ENCODE results near the gene RIC8B.

The RIC8B gene

GRCh38 chr12:106769546-106769945 lies 4.9 kb upstream of the RIC8B start:
- no peak for TF ChIP-seq CTCF (IDR thresholded peaks at IDR 0.05; ENCODE audit: extremely low read depth, missing control alignments)
- no peak for DNase-seq (ENCODE audit: low spot score)

GRCh38 chr12:106771425-106771824 lies 3.1 kb upstream of the RIC8B start:
- no peak for TF ChIP-seq CTCF (IDR thresholded peaks at IDR 0.05; ENCODE audit: extremely low read depth, missing control alignments)
- DNase-seq (ENCODE audit: low spot score): no peak

- no peak for TF ChIP-seq CTCF (IDR thresholded peaks at IDR 0.05; ENCODE audit: extremely low read depth, missing control alignments)
- DNase-seq (ENCODE audit: low spot score): no peak
These were observed 1.0 kb upstream of the RIC8B start for GRCh38 chr12:106773286-106774004.

- no peak for TF ChIP-seq CTCF (IDR thresholded peaks at IDR 0.05; ENCODE audit: extremely low read depth, missing control alignments)
- peak; percentile 43 for DNase-seq (ENCODE audit: low spot score)
These were observed 484 bp downstream of the RIC8B start for GRCh38 chr12:106774808-106775524.

GRCh38 chr12:106776897-106777296 lies 2.4 kb downstream of the RIC8B start:
- no peak for TF ChIP-seq CTCF (IDR thresholded peaks at IDR 0.05; ENCODE audit: extremely low read depth, missing control alignments)
- no peak for DNase-seq (ENCODE audit: low spot score)

GRCh38 chr12:106780010-106780631 lies 5.6 kb downstream of the RIC8B start:
- TF ChIP-seq CTCF (IDR thresholded peaks at IDR 0.05; ENCODE audit: extremely low read depth, missing control alignments): no peak
- no peak for DNase-seq (ENCODE audit: low spot score)

GRCh38 chr12:106782619-106783018 lies 8.1 kb downstream of the RIC8B start:
- no peak for DNase-seq (ENCODE audit: low spot score)
- no peak for TF ChIP-seq CTCF (IDR thresholded peaks at IDR 0.05; ENCODE audit: extremely low read depth, missing control alignments)

Data from GM20000 (cell line).